ENCODE data around the gene OR2T27. TPM values are rescaled to one million over a fixed set of nuclear protein-coding genes. Genes with fewer than 3 reads are reported as not detected.

OR2T27 gene
- total and polyA plus RNA-seq, 2 of the 4 experiments (the other 2 are of a cell fraction), result not detected

GRCh38 chr1:248618119-248618518 lies 37.2 kb downstream of the OR2T27 start:
- BruUV-seq (replicated peaks), result no TSS peak
- no CpG with 5 or more reads among the region's 7 CpGs for WGBS, 2 experiments (ENCODE audit: extremely low coverage in 2 of 2, insufficient read length in 1 of 2)
- H4K5ac ChIP-seq (ENCODE audit: low read depth, low read length), result no peak overlapping the region

More at GRCh38 chr1:248618119-248618518, 37.2 kb downstream of the OR2T27 start:
- no peaks in the 10 kb centered on the region for H3K79me1 ChIP-seq (ENCODE audit: low read depth in 1 of 2, low read length in 2 of 2)
- DNase-seq (no peak), ATAC-seq (ENCODE audit: low read depth) (no peak)
- H2AK5ac ChIP-seq (ENCODE audit: low read depth, low read length), result no peak overlapping the region
- no peak overlapping the region for H2AFZ ChIP-seq (replicated peaks; ENCODE audit: low read length, poor library complexity)
- no peaks in the 10 kb centered on the region for H3K9me1 ChIP-seq (ENCODE audit: insufficient read depth, low read length)
- H3K9me3 ChIP-seq (ENCODE audit: control insufficient read depth, insufficient read depth, low read length), result no peaks in the 10 kb centered on the region
- H3K4me2 ChIP-seq (ENCODE audit: low read depth, low read length), result no peak overlapping the region
- in situ Hi-C loops (cut with MboI; ENCODE audit: low sequenced_read_pairs), result no loop called here
- H3K4me3 ChIP-seq (ENCODE audit: insufficient read depth, low read depth, low read length), result no peak overlapping the region
- H3K56ac ChIP-seq (ENCODE audit: extremely low read depth, insufficient read depth, low read length), result no peak overlapping the region
- H4K20me1 ChIP-seq (ENCODE audit: insufficient read depth, low read length), result no peaks in the 10 kb centered on the region
- no peak overlapping the region for H3K27ac ChIP-seq (ENCODE audit: insufficient read depth, low read length)
- no peak overlapping the region for H3K23ac ChIP-seq (ENCODE audit: low read depth, low read length)
- H3K18ac ChIP-seq (ENCODE audit: low read depth, low read length), result no peak overlapping the region
- no peak overlapping the region for H3K14ac ChIP-seq (replicated peaks; ENCODE audit: low read depth, low read length)
- H4K8ac ChIP-seq (ENCODE audit: low read depth in 2 of 2, low read length in 2 of 2), result no peak overlapping the region
- no peak overlapping the region for H2BK120ac ChIP-seq (ENCODE audit: low read depth, low read length)
- no peak overlapping the region for H2BK15ac ChIP-seq (ENCODE audit: low read depth, low read length)
- POLR2A ChIA-PET (ENCODE audit: unreplicated experiment), result no interaction called here
- H3K36me3 ChIP-seq (ENCODE audit: control insufficient read depth, insufficient read depth, low read length), result no peaks in the 10 kb centered on the region
- no peak overlapping the region for H3K4ac ChIP-seq (ENCODE audit: low read depth, low read length)
- H2AK9ac ChIP-seq (replicated peaks; ENCODE audit: low read depth, low read length, poor library complexity), result no peak overlapping the region
- H3K4me1 ChIP-seq (ENCODE audit: control insufficient read depth, insufficient read depth, low read length), result no peaks in the 10 kb centered on the region
- TF ChIP-seq FOS (IDR thresholded peaks at IDR 0.05; ENCODE audit: low read depth, low read length) (no peak), CTCF (conservative IDR thresholded peaks at IDR 0.05; ENCODE audit: low read depth, low read length) (no peak), USF2 (IDR thresholded peaks at IDR 0.05; ENCODE audit: low read depth, low read length) (no peak), MAFK (IDR thresholded peaks at IDR 0.05; ENCODE audit: low read depth, low read length) (no peak), POLR2A (IDR thresholded peaks at IDR 0.05; ENCODE audit: low read depth, low read length) (no peak), MXI1 (IDR thresholded peaks at IDR 0.05; ENCODE audit: borderline replicate concordance, low read depth, low read length) (no peak), MAZ (IDR thresholded peaks at IDR 0.05; ENCODE audit: borderline replicate concordance, low read depth, low read length) (no peak), CHD1 (IDR thresholded peaks at IDR 0.05; ENCODE audit: low read depth, low read length) (no peak), SMC3 (IDR thresholded peaks at IDR 0.05; ENCODE audit: low read depth, low read length) (no peak), CEBPB (IDR thresholded peaks at IDR 0.05; ENCODE audit: low read depth, low read length) (no peak), RAD21 (IDR thresholded peaks at IDR 0.05; ENCODE audit: low read length) (no peak), RCOR1 (IDR thresholded peaks at IDR 0.05; ENCODE audit: insufficient replicate concordance, low read length) (no peak), BHLHE40 (IDR thresholded peaks at IDR 0.05; ENCODE audit: low read depth, low read length) (no peak), RFX5 (IDR thresholded peaks at IDR 0.05; ENCODE audit: low read depth, low read length) (no peak), ELK1 (IDR thresholded peaks at IDR 0.05; ENCODE audit: borderline replicate concordance, low read depth, low read length) (no peak)
- no peak overlapping the region for H4K91ac ChIP-seq (ENCODE audit: insufficient read depth, low read depth, low read length)
- H3K27me3 ChIP-seq (ENCODE audit: control insufficient read depth, insufficient read depth, low read length), result no peaks in the 10 kb centered on the region
- H2BK20ac ChIP-seq (ENCODE audit: low read depth, low read length), result no peak overlapping the region
- intact Hi-C loops (cut with micrococcal nuclease), result no loop called here
- CTCF ChIA-PET, result no interaction called here
- H2BK5ac ChIP-seq (ENCODE audit: low read depth, low read length, poor library complexity, severe bottlenecking), result no peak overlapping the region
- dilution Hi-C loops (cut with HindIII; ENCODE audit: low sequenced_read_pairs, unreplicated experiment), result no loop called here
- H3K9ac ChIP-seq (ENCODE audit: low read depth, low read length), result no peak overlapping the region

Measured in IMR-90 (cell line).